Testis (tissue), 3 donors: Measurements from ENCODE around the gene CYB5A. TPM values are rescaled to one million over a fixed set of nuclear protein-coding genes. Genes with fewer than 3 reads are reported as not detected.
A peak's percentile ranks its signal among the peaks of the same experiment; 100 is the strongest.

Experiments
- DNase-seq: peaks from one replicate; pipeline ENCODE4 v3.0.0-alpha.2; 2019
- H3K27ac ChIP-seq, 2 donors: fragments of 200-600 bp; sonication (generic); one replicate each; pipeline ENCODE4 v1.5.1; 2019
- H3K27me3 ChIP-seq: fragments of 200-600 bp; sonication (generic); one replicate; pipeline ENCODE4 v1.5.1; 2019
- H3K36me3 ChIP-seq: fragments of 200-600 bp; sonication (generic); one replicate; pipeline ENCODE4 v1.5.1; 2017; ENCODE audit warnings: low read depth; ENCODE audit errors: missing control alignments
- H3K4me1 ChIP-seq: fragments of 200-600 bp; sonication (generic); one replicate; pipeline ENCODE4 v1.5.1; 2019
- H3K4me3 ChIP-seq, 2 donors: fragments of 200-600 bp; sonication (generic); one replicate each; pipeline ENCODE4 v1.5.1; 2017 to 2019
- H3K9me3 ChIP-seq: fragments of 200-600 bp; sonication (generic); one replicate; pipeline ENCODE4 v1.5.1; 2017
- POLR2A ChIP-seq: fragments of 450-650 bp; IDR thresholded peaks from one replicate; pipeline ENCODE4 v1.6.1; 2017; ENCODE audit warnings: antibody characterized with exemption, mild to moderate bottlenecking, moderate library complexity
- WGBS, 2 donors: methylation state at CpG; one replicate each; pipeline ENCODE4 v1.1.5; 2018; 5-methylcytosine and 5-hydroxymethylcytosine counted together
- intact Hi-C: fragments of 100-400 bp; cut with DNase I; formaldehyde crosslinking; loops from one replicate; pipeline ENCODE4 v1.15.1; 2023; ENCODE audit warnings: low total_unique reads
- polyA plus RNA-seq: library from polyadenylated mRNA; stranded (reverse); fragments of 350-450 nt; fragmentation: Illumina TruSeq; extraction: RNeasy Lipid Tissue Mini Kit (QIAGEN cat#74804); gene quantifications from one replicate; pipeline ENCODE4 v1.2.3, GENCODE V29; 2014; ENCODE audit warnings: low read depth, low replicate concordance; ENCODE audit not compliant: insufficient read depth
- total RNA-seq, 2 donors: library from RNA; depleted of rRNA; stranded (reverse); fragments of >200 nt; gene quantifications; one replicate each; pipeline ENCODE4 v1.2.3, GENCODE V29; 2016
- TF ChIP-seq, protein P1 (sequence below), 3 experiments: fragments of 450-650 bp in 2 of 3; fragments of 200-600 bp in 1 of 3; sonication (generic) in 1 of 3; IDR thresholded peaks; one replicate each; pipeline ENCODE4 v1.5.1; 2016 to 2019; ENCODE audit warnings: antibody characterized with exemption in 3 of 3, mild to moderate bottlenecking in 2 of 3, moderate library complexity in 1 of 3

CYB5A gene
- total and polyA plus RNA-seq, 3 donors from 2014 or later: 77.2 to 126 (median 96.0) TPM

DNA sequence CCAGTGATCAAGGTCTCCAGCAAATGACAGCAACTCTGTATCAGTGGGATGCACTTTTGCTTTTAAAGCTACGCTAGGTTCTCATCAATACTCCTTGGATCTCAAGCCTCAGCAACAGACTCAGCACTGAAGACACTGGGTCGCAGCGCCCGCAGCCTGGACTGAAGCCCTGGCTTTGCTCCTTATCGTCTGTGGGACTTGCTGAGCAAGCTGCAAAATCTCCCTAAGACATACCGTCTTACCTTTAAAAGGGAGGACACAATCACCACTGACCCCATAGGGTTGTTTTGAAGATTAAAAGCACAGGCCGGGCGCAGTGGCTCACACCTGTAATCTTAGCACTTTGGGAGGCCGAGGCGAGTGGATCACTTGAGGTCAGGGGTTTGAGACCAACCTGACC, 8.1 kb downstream of the CYB5A start:
- TF ChIP-seq, protein P1, sequence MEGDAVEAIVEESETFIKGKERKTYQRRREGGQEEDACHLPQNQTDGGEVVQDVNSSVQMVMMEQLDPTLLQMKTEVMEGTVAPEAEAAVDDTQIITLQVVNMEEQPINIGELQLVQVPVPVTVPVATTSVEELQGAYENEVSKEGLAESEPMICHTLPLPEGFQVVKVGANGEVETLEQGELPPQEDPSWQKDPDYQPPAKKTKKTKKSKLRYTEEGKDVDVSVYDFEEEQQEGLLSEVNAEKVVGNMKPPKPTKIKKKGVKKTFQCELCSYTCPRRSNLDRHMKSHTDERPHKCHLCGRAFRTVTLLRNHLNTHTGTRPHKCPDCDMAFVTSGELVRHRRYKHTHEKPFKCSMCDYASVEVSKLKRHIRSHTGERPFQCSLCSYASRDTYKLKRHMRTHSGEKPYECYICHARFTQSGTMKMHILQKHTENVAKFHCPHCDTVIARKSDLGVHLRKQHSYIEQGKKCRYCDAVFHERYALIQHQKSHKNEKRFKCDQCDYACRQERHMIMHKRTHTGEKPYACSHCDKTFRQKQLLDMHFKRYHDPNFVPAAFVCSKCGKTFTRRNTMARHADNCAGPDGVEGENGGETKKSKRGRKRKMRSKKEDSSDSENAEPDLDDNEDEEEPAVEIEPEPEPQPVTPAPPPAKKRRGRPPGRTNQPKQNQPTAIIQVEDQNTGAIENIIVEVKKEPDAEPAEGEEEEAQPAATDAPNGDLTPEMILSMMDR (IDR thresholded peaks at IDR 0.05): no peak
- no peak for TF ChIP-seq POLR2A
- no peaks in the 10 kb centered on the region for H3K9me3 ChIP-seq
- no peak for DNase-seq
- no peak overlapping the region for H3K27ac ChIP-seq
- no peaks in the 10 kb centered on the region for H3K27me3 ChIP-seq
- no peaks in the 10 kb centered on the region for H3K36me3 ChIP-seq
- H3K4me3 ChIP-seq: no peak overlapping the region
- H3K4me1 ChIP-seq: peaks cover 40% of the 10 kb centered on the region
- intact Hi-C loops: no loop called here
- WGBS, 2 donors: 51 to 70% methylated on average over 9 to 10 of the region's 10 CpGs

DNA sequence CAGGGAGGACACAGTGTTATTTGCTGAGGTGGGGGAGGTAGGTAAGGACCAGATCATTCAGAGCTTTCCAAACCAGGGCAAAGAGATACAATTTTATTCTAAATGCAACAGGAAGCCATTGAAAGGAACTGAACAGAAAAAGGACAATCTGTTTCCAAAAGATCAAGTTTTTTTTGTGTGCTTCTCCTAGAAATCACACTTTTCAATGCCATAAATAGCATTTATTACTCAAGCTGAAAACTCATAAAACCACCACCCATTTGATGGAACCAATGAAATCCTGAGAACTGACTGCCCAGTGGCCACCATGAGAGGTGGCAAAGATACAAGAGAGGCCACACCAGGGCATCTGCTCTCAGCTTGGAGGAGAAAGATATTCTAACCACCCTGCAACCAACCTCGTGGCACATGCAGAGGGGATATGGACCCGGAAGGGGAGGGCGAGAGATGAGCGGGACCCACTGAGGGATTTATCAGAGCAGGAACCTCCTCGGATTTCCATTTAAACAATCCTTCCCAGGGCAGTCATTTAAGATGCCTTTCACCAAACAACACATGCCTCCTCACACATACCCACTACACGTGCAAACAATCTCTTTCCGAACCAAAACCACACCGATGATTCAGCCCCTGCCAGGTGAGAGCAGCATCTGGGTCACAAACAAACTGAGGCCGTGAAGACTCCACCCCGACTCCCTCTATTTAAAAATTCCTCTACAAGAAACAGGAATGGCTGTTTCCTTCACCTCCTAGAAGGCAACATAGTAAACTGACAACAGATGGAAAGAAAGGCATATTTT, 8.8 kb downstream of the CYB5A start:
- TF ChIP-seq POLR2A: no peak
- TF ChIP-seq, protein P1 (IDR thresholded peaks at IDR 0.05): no peak
- Histone ChIP-seq H3K27ac (peak overlapping the region; percentile 45 to 54), H3K9me3 (no peaks in the 10 kb centered on the region), H3K4me1 (peaks cover 35% of the 10 kb centered on the region), H3K4me3 (no peak overlapping the region), H3K36me3 (no peaks in the 10 kb centered on the region), H3K27me3 (no peaks in the 10 kb centered on the region)
- DNase-seq: no peak
- WGBS, 2 donors: 67 to 82% methylated on average over 10 of the region's 10 CpGs
- intact Hi-C loops: no loop called here

DNA sequence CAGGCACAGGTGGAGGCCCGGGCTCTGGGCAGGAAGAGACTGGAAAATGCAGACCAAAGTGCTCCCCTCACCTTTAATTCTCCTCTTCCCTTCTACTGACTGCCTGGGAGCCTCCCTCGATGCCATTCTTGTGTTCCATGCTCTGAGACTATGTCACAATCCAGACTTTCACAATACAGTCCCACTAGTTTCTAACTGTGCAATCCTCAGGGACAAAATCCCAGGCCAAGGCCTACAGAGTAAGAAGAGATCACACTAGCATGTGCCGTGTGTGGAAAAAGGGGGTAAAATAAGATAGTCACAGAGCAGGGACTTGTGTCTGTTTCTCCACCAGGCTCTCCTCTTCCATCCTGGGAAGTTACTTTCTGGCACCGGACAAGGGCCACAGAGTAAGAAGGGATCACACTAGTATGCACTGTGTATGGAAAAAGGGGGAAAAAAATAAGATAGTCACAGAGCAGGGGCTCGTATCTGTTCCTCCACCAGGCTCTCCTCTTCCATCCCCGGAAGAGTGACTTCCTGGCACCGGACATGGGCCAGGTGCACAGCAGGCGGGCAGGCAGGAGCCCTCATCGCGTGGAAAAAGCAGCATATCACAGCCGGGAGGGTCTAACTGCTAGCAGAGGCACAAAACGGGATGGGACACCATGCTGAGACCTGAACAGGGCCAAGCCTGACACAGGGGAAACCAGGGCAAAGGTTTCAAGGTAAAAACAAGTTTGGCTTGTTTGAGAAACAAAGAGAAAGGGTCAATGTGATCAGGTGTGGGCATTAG, 9.6 kb downstream of the CYB5A start:
- intact Hi-C loops: no loop called here
- TF ChIP-seq POLR2A: no peak
- TF ChIP-seq, protein P1 (IDR thresholded peaks at IDR 0.05): no peak
- Histone ChIP-seq H3K4me1 (peaks cover 35% of the 10 kb centered on the region), H3K27me3 (no peaks in the 10 kb centered on the region), H3K36me3 (no peaks in the 10 kb centered on the region), H3K9me3 (no peaks in the 10 kb centered on the region), H3K4me3 (no peak overlapping the region), H3K27ac (peak overlapping the region in 1 of 2 donors; percentile 54)
- WGBS, 2 donors: 50 to 66% methylated on average over 9 to 12 of the region's 12 CpGs
- no peak for DNase-seq

DNA sequence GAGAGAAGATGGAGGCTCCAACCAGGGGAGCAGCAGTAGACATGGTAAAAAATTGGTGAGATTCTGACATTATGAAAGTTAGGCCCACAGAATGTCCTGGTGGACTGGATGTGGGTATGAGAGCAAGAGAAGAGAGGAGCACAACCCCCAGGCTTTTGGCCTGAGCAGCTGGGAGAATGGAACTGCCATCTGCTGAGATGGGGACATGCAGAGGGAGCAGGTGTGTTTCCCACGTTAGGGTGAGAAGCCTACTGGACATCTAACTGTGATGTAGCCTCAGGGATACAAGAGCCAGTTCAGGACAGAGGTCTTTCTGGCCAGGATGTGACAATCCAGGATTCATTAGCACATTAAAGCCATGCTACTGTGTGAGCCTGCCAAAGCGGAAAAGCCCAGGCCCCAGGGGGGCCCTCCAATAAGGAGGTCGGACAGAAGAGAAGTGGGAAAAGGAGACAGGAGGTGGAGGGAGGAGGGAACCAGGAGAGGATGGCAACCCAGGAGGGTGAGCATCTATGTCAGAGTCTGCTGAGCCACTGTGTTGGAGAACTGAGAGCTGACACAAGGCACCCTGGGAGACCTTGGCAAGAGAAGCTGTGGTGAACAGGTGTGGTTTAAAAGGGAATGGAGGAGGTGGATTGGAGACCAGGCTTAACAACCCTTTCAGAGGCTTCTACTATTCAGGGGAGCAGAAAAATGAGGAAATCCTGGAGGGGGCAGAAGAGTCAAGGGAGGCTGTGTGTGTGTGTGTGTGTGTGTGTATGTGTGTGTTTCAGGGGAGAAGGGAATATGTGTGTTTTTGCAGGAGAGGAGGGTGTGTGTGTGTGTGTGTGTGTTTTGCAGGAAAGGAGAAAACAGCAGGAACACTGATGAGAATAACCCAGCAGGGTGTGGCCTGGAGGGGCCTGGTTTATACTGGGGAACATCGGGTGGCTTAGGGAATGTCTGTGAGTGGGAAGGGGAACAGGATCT, 10.5 kb downstream of the CYB5A start:
- no peak for DNase-seq
- WGBS, 2 donors: 69 to 77% methylated on average over 4 of the region's 4 CpGs
- no peak for TF ChIP-seq POLR2A
- TF ChIP-seq, protein P1 (IDR thresholded peaks at IDR 0.05): no peak
- intact Hi-C loops: no loop called here
- Histone ChIP-seq H3K9me3 (no peaks in the 10 kb centered on the region), H3K27me3 (no peaks in the 10 kb centered on the region), H3K36me3 (no peaks in the 10 kb centered on the region), H3K27ac (no peak overlapping the region), H3K4me1 (peaks cover 35% of the 10 kb centered on the region), H3K4me3 (no peak overlapping the region)
